ENCODE results near the gene ASB11.

ASB11 gene, protein sequence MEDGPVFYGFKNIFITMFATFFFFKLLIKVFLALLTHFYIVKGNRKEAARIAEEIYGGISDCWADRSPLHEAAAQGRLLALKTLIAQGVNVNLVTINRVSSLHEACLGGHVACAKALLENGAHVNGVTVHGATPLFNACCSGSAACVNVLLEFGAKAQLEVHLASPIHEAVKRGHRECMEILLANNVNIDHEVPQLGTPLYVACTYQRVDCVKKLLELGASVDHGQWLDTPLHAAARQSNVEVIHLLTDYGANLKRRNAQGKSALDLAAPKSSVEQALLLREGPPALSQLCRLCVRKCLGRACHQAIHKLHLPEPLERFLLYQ

DNA sequence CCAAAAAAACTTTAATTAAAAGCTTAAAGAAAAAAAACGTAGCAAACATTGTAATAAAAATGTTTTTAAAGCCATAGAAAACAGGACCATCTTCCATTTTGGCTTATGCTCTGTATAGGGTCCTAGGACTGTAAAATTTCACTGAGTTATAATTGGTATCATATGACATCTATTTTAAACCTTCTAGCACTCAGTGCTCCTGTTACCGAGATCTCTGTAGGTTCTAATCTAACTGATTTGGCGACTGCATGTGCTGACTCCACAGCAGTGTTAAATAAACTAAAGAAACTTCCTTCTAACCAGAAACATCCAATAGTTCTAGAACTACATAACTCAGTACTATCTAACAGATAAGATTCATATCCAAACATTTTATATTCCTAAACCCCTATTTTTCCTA is at the start of gene ASB11:
ASB11 (minus strand) TSS at position 132 of the 400 bp plus-strand sequence; CDS start at position 97, 35 bp downstream.
- TF ChIP-seq, protein P1, sequence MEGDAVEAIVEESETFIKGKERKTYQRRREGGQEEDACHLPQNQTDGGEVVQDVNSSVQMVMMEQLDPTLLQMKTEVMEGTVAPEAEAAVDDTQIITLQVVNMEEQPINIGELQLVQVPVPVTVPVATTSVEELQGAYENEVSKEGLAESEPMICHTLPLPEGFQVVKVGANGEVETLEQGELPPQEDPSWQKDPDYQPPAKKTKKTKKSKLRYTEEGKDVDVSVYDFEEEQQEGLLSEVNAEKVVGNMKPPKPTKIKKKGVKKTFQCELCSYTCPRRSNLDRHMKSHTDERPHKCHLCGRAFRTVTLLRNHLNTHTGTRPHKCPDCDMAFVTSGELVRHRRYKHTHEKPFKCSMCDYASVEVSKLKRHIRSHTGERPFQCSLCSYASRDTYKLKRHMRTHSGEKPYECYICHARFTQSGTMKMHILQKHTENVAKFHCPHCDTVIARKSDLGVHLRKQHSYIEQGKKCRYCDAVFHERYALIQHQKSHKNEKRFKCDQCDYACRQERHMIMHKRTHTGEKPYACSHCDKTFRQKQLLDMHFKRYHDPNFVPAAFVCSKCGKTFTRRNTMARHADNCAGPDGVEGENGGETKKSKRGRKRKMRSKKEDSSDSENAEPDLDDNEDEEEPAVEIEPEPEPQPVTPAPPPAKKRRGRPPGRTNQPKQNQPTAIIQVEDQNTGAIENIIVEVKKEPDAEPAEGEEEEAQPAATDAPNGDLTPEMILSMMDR (IDR thresholded peaks at IDR 0.05; ENCODE audit: low read depth, low read length, missing control alignments): no peak
- H3K27me3 ChIP-seq (replicated peaks): no peaks in the 10 kb centered on the region
- in situ Hi-C loops (cut with HindIII; ENCODE audit: low pct_ligation_motif_present, low sequenced_read_pairs): no loop called here
- H3K4me3 ChIP-seq (ENCODE audit: low read depth, low read length): no peak within 1 kb of the TSS
- no peaks in the 10 kb centered on the region for H3K36me3 ChIP-seq (replicated peaks)
- no peak within 1 kb of the TSS for H3K27ac ChIP-seq
- DNase-seq: no peak

DNA sequence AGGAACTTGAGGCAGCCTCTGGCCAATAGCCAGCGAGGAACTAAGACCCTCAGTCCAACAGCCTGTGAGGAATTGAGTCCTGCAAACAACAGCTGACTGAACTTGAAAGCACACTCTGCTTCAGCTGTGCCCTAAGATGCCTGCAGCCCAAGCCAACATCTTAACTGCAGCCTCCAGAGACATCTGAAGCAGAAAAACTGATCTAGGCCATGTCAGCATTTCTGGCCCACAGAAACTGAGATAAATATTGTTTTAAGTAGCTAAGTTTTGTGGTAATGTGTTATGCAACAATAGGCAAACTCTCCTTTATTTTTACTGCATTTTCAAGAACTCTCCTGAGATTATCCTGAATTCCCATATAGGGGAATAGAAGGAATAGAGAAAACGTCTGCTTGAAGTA is 44.3 kb upstream of the ASB11 start:
- H3K27ac ChIP-seq: no peak overlapping the region
- TF ChIP-seq, protein P1 (IDR thresholded peaks at IDR 0.05; ENCODE audit: low read depth, low read length, missing control alignments): no peak
- H3K4me3 ChIP-seq (ENCODE audit: low read depth, low read length): no peak overlapping the region
- H3K27me3 ChIP-seq (replicated peaks): no peaks in the 10 kb centered on the region
- H3K36me3 ChIP-seq (replicated peaks): no peaks in the 10 kb centered on the region
- no peak for DNase-seq
- in situ Hi-C loops (cut with HindIII; ENCODE audit: low pct_ligation_motif_present, low sequenced_read_pairs): no loop called here

DNA sequence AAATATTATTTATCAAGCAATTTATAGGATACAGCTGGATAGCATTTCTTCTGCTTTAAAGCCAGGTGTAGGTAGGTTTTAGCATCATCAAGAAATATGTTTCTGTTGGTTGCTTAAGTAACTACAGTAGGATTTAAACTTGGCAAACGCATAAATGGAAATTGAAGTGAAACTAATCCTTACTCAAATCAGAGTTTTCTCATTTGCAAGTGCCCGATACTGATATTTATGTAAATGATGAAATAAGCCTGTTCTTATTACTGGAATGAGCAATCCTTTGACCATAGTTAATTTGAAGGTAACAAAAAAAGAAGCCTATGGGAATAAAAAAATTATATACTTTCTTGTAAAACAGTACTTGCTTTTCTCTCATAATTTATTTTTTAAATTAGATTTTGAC is 43.1 kb upstream of the ASB11 start:
- H3K27me3 ChIP-seq (replicated peaks): no peaks in the 10 kb centered on the region
- H3K4me3 ChIP-seq (ENCODE audit: low read depth, low read length): no peak overlapping the region
- DNase-seq: no peak
- no peak overlapping the region for H3K27ac ChIP-seq
- in situ Hi-C loops (cut with HindIII; ENCODE audit: low pct_ligation_motif_present, low sequenced_read_pairs): no loop called here
- TF ChIP-seq, protein P1 (IDR thresholded peaks at IDR 0.05; ENCODE audit: low read depth, low read length, missing control alignments): no peak
- no peaks in the 10 kb centered on the region for H3K36me3 ChIP-seq (replicated peaks)

DNA sequence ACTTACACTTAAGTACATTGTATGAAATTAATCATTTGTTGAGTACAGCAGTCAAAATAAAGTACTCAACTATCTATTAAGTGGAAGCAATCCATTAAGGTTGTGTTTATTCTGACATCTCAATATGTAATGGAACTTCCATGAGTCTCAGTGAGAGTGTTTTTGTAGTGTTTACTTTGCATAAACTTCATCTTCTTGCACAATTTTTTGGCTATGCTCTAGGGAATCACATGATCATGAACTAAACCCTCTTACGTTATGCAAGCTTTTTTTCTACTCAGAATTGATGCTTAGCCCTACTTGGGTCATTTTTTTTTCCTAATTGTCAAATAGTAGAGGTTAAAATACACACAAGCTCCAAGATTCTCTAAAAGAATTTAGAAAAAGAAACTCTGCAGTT is 41.0 kb upstream of the ASB11 start:
- DNase-seq: no peak
- in situ Hi-C loops (cut with HindIII; ENCODE audit: low pct_ligation_motif_present, low sequenced_read_pairs): no loop called here
- no peaks in the 10 kb centered on the region for H3K27me3 ChIP-seq (replicated peaks)
- no peaks in the 10 kb centered on the region for H3K36me3 ChIP-seq (replicated peaks)
- TF ChIP-seq, protein P1 (IDR thresholded peaks at IDR 0.05; ENCODE audit: low read depth, low read length, missing control alignments): no peak
- H3K27ac ChIP-seq: no peak overlapping the region
- H3K4me3 ChIP-seq (ENCODE audit: low read depth, low read length): no peak overlapping the region

DNA sequence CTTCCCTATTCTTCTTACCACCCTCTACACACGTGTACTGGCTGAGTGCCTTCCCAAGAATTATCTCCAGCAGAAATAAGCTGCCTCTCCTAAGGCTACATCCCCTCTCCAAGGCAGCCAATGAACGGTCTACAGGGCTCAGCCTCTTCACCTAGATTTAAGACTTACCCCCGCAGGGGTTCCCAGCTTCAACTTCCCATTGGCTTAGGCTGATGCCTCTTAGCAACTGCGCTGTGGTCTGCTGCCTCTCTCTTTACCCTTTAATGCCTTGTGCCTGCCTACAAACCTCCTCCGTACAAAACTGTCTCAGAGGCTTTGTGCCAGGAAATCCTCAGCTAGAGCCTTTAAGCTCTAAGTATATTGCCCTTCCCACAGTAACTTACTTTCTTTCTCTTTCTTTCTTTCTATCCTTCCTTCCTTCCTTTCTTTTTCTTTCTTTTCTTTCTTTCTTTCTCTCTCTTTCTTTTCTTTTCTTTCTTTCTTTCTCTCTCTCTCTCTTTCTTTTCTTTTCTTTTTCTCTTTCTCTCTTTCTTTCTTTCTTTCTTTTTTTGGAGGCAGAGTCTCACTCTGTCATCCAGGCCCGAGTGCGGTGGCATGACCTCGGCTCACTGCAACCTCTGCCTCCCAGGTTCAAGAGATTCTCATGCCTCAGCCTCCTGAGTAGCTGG is 35.0 kb upstream of the ASB11 start:
- no peak overlapping the region for H3K27ac ChIP-seq
- TF ChIP-seq, protein P1 (IDR thresholded peaks at IDR 0.05; ENCODE audit: low read depth, low read length, missing control alignments): no peak
- H3K27me3 ChIP-seq (replicated peaks): no peaks in the 10 kb centered on the region
- no peak overlapping the region for H3K4me3 ChIP-seq (ENCODE audit: low read depth, low read length)
- H3K36me3 ChIP-seq (replicated peaks): no peaks in the 10 kb centered on the region
- in situ Hi-C loops (cut with HindIII; ENCODE audit: low pct_ligation_motif_present, low sequenced_read_pairs): no loop called here
- DNase-seq: no peak
